Aorta (tissue), 5 donors: ENCODE results near the gene NR2F2. TPM values are rescaled to one million over a fixed set of nuclear protein-coding genes. Genes with fewer than 3 reads are reported as not detected.

Experiments
- ATAC-seq: fragments of 200-7000 bp; cut with Tn5 transposase; one replicate; pipeline ENCODE4 v1.9.1; 2022; ENCODE audit warnings: moderate library complexity; ENCODE audit not compliant: low FRiP score
- DNase-seq, 2 donors: peaks; one replicate each; pipeline ENCODE4 v3.0.0-alpha.2; 2020
- H3K27ac ChIP-seq, 2 donors: one replicate each; pipeline ENCODE4 v1.5.1; 2013; ENCODE audit warnings: low read length in 2 of 2, mild to moderate bottlenecking in 2 of 2, moderate library complexity in 2 of 2, control low read depth in 1 of 2, inconsistent platforms in 1 of 2, low read depth in 1 of 2
- H3K27me3 ChIP-seq, 2 donors: one replicate each; pipeline ENCODE4 v1.6.1; 2013; ENCODE audit warnings: control low read depth in 1 of 2, low read length in 1 of 2, mild to moderate bottlenecking in 1 of 2, moderate library complexity in 1 of 2; ENCODE audit not compliant: insufficient read depth in 2 of 2, control insufficient read depth in 1 of 2
- H3K36me3 ChIP-seq, 2 donors: one replicate each; pipeline ENCODE4 v1.6.1; 2013; ENCODE audit warnings: control low read depth in 1 of 2, low read length in 1 of 2, mild to moderate bottlenecking in 1 of 2; ENCODE audit not compliant: insufficient read depth in 2 of 2, control insufficient read depth in 1 of 2
- H3K4me1 ChIP-seq, 2 donors: one replicate each; pipeline ENCODE4 v1.6.1; 2013; ENCODE audit warnings: low read length in 2 of 2, control low read depth in 1 of 2, mild to moderate bottlenecking in 1 of 2, moderate library complexity in 1 of 2; ENCODE audit not compliant: insufficient read depth in 2 of 2, control insufficient read depth in 1 of 2
- H3K4me3 ChIP-seq, 2 donors: one replicate each; pipeline ENCODE4 v1.5.1; 2013; ENCODE audit warnings: low read length in 2 of 2, control low read depth in 1 of 2, mild to moderate bottlenecking in 1 of 2
- H3K9me3 ChIP-seq: one replicate; pipeline ENCODE4 v1.6.1; 2013; ENCODE audit warnings: mild to moderate bottlenecking, low read length; ENCODE audit not compliant: control insufficient read depth
- WGBS, 2 donors: extraction: QIAGEN DNeasy Blood & Tissue Kit; methylation state at CpG; one replicate each; pipeline ENCODE4 v1.1.7; 2013; 5-methylcytosine and 5-hydroxymethylcytosine counted together
- intact Hi-C, 2 donors: fragments of 100-400 bp; cut with DNase I; formaldehyde crosslinking; loops; one replicate each; pipeline versions ENCODE4 v1.14.2 to v1.15.0; 2022
- polyA plus RNA-seq, 2 donors: library from polyadenylated mRNA; stranded (reverse); fragments of 200-250 nt; gene quantifications; one replicate each; pipeline ENCODE4 v1.2.3, GENCODE V29; 2013
- total RNA-seq, 2 donors: library from RNA; stranded (reverse); fragmentation: NEBNext Ultra II Directional; extraction: Animal tissue kit (Norgen Biotek cat#: 25700); gene quantifications; one replicate each; pipeline ENCODE4 v1.2.1, GENCODE V29; 2021
- donor health status: healthy with polysubstance abuse.
- donor health status: Bipolar disorder and iron deficiency.
- donor health status: DM: no; HTN: no; CAD: no.
- donor health status: DM: no; HTN: no; CAD: no.
- donor health status: DM: yes; HTN: yes; CAD: no.

NR2F2 gene
- total and polyA plus RNA-seq, 4 donors = 26.0 to 132 (median 108) TPM

DNA sequence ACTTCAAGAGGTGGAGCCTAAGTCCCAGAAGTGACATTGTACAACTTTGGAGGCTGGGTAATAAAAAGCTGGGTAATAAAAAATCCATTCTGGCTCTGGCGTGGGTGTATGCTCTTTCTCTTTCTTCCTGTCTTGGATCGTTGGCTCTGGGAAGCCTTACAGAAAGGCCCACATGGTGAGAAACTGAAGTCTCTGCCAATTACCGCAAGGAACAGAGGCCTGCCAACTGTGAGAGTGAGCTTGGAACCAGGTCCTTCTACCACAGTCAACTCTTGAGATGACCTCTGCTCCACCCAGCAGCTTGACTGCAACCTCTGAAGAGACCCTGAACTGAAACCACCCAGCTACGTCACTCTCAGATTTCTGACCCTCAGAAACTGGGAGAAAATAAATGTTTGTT lies 51.0 kb downstream of the NR2F2 start:
- Histone ChIP-seq H3K27me3 (no peaks in the 10 kb centered on the region), H3K9me3 (no peaks in the 10 kb centered on the region), H3K4me1 (peaks cover 0 to 3% of the 10 kb centered on the region in 2 donors), H3K27ac (no peak overlapping the region), H3K4me3 (no peak overlapping the region), H3K36me3 (no peaks in the 10 kb centered on the region)
- WGBS, 2 donors = 61 to 65% methylated on average over 4 of the region's 4 CpGs
- intact Hi-C loops = no loop called here
- DNase-seq = no peak
- no peak for ATAC-seq

DNA sequence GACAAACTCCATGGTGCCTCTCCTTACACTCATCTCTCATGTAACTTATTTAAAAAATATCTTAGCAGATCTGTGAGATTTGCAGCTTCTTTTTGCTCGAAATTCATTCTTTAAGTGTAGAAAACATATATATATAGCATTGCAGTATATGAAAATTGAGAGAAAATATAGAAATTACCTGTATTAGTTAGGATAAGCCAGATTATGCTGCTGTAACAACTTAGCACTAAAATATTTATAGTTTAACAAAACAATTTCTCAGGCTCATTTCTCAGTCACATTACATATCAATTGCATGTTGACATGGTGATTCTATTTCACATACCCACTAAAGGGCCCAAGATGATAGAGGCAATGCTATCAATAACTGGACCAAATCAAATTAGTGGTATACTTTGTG lies 54.7 kb downstream of the NR2F2 start:
- WGBS, 2 donors = 54 to 69% methylated on average over 1 of the region's 1 CpG
- intact Hi-C loops = no loop called here
- no peak overlapping the region for H3K4me3 ChIP-seq
- H3K27ac ChIP-seq = no peak overlapping the region
- no peaks in the 10 kb centered on the region for H3K27me3 ChIP-seq
- H3K36me3 ChIP-seq = no peaks in the 10 kb centered on the region
- no peaks in the 10 kb centered on the region for H3K9me3 ChIP-seq
- no peak for ATAC-seq
- H3K4me1 ChIP-seq = peaks cover 0 to 3% of the 10 kb centered on the region in 2 donors
- no peak for DNase-seq

DNA sequence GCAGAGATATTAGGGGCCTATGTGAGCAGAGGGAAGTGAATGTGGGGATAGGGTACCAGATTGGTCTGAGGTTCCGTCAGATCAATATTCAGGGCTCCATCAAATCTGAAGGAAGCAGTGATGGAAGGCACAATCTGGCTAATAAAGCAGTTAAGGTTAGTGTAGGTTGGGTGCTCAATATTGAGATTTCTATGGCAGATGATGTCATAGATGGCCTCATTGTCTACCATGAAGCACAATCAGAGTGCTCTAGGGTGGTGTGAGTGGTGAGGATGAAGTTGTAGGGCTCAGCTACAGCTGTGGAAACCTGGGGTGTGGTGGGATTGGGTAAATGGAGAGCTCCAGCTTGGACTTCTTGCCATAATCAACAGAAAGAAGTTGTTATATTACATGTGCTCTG lies 58.2 kb downstream of the NR2F2 start:
- Histone ChIP-seq H3K27ac (no peak overlapping the region), H3K4me3 (no peak overlapping the region), H3K36me3 (peaks cover 0 to 2% of the 10 kb centered on the region in 2 donors), H3K4me1 (no peaks in the 10 kb centered on the region), H3K9me3 (no peaks in the 10 kb centered on the region), H3K27me3 (no peaks in the 10 kb centered on the region)
- no peak for ATAC-seq
- intact Hi-C loops = no loop called here
- WGBS, 2 donors = 46 to 62% methylated on average over 1 of the region's 1 CpG
- no peak for DNase-seq
